Right lobe of liver (tissue), 4 donors: ENCODE results near the gene HOXA3.

Experiments
- POLR2A ChIP-seq: fragments of 450-650 bp; IDR thresholded peaks from one replicate; pipeline ENCODE4 v1.6.1; 2017; ENCODE audit warnings: antibody characterized with exemption, mild to moderate bottlenecking
- TF ChIP-seq, protein P1 (sequence below), 4 donors: fragments of 200-600 bp in 3 of 4; fragments of 450-650 bp in 1 of 4; IDR thresholded peaks; one replicate each; pipeline versions ENCODE4 v1.5.1 to v1.8.0; 2016 to 2022; ENCODE audit warnings: antibody characterized with exemption in 4 of 4, mild to moderate bottlenecking in 2 of 4
- donor health status: DM: no; HTN: no; CAD: no.
- donor health status: DM: no; HTN: no; CAD: no.
- donor health status: DM: no; HTN: yes; CAD: no.

- TF ChIP-seq, protein P1, sequence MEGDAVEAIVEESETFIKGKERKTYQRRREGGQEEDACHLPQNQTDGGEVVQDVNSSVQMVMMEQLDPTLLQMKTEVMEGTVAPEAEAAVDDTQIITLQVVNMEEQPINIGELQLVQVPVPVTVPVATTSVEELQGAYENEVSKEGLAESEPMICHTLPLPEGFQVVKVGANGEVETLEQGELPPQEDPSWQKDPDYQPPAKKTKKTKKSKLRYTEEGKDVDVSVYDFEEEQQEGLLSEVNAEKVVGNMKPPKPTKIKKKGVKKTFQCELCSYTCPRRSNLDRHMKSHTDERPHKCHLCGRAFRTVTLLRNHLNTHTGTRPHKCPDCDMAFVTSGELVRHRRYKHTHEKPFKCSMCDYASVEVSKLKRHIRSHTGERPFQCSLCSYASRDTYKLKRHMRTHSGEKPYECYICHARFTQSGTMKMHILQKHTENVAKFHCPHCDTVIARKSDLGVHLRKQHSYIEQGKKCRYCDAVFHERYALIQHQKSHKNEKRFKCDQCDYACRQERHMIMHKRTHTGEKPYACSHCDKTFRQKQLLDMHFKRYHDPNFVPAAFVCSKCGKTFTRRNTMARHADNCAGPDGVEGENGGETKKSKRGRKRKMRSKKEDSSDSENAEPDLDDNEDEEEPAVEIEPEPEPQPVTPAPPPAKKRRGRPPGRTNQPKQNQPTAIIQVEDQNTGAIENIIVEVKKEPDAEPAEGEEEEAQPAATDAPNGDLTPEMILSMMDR (IDR thresholded peaks at IDR 0.05), result no peak
- no peak for TF ChIP-seq POLR2A
Measured at GRCh38 chr7:27141137-27141922, 11.1 kb downstream of the HOXA3 start.
